ENCODE results near the gene CMPK2. TPM values are rescaled to one million over a fixed set of nuclear protein-coding genes. Genes with fewer than 3 reads are reported as not detected.
A peak's percentile ranks its signal among the peaks of the same experiment; 100 is the strongest.
"Not testable (repeated sequence)": the region's sequence is repeated elsewhere in the genome, so short reads cannot be mapped to it uniquely, and the experiment has no call there.

The CMPK2 gene, protein sequence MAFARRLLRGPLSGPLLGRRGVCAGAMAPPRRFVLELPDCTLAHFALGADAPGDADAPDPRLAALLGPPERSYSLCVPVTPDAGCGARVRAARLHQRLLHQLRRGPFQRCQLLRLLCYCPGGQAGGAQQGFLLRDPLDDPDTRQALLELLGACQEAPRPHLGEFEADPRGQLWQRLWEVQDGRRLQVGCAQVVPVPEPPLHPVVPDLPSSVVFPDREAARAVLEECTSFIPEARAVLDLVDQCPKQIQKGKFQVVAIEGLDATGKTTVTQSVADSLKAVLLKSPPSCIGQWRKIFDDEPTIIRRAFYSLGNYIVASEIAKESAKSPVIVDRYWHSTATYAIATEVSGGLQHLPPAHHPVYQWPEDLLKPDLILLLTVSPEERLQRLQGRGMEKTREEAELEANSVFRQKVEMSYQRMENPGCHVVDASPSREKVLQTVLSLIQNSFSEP
- 3.1 TPM for polyA plus RNA-seq (ENCODE audit: insufficient read length)

DNA sequence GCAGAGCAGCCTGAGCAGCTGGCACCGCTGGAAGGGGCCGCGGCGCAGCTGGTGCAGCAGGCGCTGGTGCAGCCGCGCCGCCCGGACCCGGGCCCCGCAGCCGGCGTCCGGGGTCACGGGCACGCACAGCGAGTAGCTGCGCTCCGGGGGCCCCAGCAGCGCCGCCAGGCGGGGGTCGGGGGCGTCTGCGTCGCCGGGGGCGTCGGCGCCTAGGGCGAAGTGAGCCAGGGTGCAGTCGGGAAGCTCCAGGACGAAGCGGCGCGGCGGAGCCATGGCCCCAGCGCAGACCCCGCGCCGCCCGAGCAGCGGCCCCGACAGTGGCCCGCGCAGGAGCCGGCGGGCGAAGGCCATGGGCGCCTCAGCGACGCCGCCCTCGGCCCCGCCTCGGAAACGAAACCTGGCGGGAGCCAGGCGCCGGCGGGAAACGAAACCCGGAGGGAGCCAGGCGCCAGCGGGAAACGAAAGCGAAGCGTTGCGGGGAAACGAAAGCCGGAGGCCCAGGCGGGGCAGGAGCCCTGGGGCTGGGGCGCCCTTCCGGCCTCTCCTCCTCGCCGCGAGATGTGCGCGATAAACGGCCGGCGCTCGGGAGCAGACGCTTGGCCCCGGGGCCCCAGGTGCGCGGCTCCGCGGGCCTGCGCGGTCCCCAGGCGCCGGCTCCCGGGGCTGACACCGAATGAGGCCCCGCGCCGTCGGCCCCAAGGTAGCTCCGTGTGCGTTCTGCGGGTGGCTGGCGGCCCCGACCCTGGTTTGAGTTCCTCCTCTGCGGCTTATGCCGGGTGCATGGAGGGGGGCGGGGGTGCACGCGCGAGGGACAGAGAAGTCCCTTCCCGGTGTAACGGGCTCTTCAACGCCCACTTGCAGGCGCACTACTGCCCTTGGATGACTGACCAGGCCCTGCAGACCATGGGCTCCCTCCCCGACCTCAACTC lies at the start of gene CMPK2:
CMPK2 (minus strand) TSS at position 562 of the 929 bp plus-strand sequence; CDS start at position 351, 211 bp downstream.
- no peak for DNase-seq (ENCODE audit: low read depth)

DNA sequence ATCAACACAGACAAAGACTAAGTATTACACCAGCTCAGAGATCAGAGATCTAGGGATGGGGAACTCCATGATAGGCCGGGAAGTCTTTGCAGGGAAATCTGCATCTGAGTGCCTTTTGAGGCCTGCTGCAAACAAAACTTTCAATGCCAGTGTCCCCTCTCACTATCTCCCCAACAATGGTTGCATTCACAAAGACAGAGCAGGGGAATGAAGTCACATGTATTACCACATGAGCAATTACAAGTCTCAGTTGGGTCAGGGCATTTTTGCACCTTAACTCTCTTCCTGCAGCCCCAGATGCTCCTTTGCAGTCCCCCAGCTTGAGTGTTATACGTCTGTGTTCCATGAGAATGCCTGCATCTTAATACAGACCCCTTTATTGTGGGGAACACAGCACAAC lies 49.7 kb upstream of the CMPK2 start:
- DNase-seq (ENCODE audit: low read depth), result no peak

DNA sequence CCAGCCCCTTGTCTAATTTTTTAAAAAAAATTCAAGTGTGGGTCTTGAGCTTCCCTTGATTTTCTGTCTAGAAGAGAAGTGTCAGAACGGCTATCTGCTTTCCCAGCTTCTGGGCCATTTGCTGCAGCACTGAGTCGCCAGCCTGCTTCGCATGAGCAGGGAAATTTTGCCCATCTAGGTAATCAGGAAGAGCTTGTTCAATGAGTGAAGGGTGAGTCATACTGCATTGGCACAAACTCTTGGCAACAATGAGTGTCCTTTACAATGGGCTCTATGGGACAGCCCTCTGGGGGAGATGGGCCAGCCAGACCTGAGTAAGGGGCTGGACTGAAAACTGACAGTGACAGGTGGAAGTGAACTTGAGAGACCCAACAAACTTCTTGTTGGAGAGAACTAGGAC lies 49.1 kb upstream of the CMPK2 start:
- DNase-seq (ENCODE audit: low read depth), result no peak

DNA sequence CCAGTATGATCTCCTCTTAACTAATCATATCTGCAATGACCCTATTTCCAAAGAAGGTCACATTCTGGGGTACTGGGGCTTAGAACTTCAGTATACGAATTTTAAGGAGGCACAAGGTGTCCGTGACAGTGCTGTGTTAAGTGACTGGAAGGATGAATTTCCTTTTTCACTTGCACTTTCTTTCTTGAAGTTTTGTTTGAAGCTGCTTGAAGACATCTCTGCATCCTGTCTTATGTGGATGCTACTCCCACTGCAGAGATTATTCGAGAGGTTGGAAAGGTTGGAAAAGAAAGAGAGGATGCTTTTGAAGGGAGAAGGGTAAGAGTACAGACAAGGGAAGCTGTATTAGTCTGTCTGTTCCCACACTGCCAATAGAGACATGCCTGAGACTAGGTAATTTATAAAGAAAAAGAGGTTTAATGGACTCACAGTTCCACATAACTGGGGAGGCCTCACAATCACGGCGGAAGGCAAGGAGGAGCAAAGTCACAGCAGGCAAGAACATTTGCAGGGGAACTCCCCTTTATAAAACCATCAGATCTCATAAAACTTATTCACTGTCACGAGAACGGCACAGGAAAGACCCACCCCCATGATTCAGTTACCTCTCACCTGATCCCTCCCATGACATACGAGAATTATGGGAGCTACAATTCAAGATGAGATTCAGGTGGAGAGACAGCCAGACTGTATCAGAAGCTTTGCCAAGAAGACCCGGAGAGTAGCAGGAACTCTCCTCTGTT lies 47.9 kb upstream of the CMPK2 start:
- DNase-seq (ENCODE audit: low read depth), result no peak

DNA sequence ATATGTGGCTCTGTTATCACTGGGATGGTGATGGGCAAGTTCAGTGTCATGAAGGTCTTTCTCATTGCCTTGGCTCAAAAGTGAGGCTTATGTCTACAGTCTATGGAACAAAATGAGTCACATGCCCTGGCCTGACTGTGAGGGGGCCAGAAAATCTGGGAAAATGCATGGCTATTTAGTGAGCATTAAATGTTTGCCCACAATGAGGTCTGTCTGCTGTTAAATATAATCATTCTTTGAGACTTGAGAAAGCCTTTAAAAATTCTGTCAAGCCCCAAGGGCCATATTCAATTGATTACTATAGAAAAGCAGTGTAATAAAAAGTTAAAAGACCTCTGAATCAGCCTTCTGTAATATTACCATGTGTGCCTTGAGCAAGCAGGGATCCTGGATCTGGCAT lies 46.0 kb upstream of the CMPK2 start:
- no peak for DNase-seq (ENCODE audit: low read depth)

DNA sequence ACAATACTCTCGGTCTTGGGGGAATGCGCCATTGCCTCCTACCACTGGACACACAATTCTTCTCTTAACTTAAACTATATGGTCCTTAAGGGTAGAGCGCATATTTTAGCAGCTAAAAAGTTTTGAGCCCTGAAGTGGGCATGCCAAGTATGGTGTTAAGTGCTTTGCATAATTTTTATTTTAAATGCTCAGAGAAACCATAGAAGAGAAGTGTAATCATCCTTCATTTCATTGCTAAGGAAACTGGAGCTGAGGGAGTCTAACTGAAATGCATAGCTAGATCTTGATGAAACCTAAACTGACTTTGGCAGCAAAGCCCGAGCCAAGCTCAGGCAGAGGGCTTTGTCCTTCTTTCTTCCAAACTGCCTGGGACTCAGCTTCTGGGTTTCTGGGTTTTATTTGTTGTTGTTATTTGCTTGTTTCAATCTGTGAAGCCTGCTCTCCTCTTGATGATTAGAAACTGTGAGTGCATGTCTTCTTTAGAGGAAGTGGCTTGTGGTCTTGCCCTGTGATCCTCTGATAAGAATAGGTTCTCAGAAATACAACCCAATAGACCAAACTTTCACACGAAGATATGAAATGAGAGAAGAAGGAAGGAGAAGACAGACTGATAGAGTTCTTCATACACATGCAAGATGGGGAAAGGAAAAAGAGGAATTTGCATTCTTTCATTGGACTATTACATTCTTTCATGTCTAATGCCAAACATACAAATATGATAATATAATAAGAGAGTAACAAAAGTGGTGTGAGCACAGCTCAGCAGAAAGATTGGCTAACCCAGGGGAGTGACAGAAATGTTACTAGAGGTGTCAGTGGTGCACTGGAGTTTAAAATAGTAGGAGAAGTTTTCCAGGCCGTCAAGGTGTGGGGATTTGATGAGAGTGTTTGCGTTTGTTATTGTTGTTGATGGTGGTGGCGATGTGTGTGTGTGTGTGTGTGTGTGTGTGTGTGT lies 44.0 kb upstream of the CMPK2 start:
- no peak for DNase-seq (ENCODE audit: low read depth)

DNA sequence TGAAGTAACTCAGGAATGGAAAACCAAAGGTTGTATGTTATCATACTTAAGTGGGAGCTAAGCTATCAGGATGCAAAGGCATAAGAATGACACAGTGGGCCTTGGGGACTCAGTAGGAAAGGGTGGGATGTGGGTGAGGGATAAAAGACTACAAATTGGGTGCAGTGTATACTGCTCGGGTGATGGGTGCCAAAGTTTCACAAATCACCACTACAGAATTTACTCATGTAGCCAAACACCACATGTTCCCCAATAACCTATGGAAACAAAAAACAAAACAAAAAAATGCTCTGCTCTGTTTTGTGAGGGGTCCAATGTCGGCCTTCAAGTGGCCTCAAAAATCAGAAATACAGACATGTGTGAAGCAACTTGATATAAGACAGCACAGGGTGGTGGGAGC lies 42.6 kb upstream of the CMPK2 start:
- no peak for DNase-seq (ENCODE audit: low read depth)

DNA sequence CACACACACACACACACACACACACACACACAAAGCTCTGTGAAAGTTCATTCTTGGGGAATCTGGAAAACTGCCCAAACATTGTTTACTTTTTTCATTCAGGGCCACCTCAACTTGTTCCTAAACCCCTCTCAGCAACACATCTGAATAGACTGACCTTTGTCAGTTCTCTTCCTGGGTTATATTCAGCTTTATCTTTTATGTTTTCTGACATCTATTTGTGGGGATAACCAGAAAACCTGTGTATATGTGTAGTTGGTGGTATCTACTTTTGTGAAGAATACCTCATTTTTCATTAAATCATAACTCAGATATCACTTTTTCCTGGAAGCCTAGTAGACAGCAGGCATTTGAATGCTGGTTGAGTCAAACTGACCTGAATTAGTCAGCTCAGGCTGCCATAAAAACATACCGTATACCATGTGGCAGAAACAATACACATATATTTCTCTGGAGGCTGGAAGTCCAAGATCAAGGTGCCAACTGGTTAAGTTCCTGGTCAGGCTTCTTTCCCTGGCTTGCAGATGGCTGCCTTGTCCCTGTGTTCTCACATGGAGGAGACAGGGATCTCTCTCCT lies 40.5 kb upstream of the CMPK2 start:
- no peak for DNase-seq (ENCODE audit: low read depth)

DNA sequence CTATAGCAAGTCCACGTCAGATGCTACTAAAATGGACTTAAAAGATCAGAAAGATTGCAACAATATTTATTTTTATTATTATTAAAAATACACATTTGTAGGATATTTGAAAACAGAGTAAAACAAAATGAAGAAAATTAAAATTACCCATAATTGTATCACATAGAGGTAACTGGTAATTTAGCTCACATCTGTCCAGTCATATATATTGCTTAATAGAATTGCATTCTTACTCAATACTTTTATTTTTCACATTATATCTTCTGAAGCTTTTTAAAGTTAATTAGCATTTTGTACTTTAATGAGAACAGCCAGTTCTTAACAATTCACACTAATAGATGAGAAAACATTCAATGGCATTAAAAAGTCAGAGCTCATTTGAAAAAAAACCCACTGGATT lies 40.0 kb upstream of the CMPK2 start:
- no peak for DNase-seq (ENCODE audit: low read depth)

DNA sequence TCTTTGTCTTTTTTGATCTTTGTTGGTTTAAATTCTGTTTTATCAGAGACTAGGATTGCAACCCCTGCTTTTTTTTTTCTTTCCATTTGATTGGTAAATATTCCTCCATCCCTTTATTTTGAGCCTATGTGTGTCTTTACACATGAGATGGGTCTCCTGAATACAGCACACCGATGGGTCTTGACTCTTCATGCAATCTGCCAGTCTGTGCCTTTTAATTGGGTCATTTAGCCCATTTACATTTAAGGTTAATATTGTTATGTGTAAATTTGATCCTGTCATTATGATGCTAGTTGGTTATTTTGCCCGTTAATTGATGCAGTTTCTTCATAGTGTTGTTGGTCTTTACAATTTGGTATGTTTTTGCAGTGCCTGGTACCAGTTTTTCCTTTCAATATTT lies 36.9 kb upstream of the CMPK2 start:
- not testable (repeated sequence) for DNase-seq (ENCODE audit: low read depth)

DNA sequence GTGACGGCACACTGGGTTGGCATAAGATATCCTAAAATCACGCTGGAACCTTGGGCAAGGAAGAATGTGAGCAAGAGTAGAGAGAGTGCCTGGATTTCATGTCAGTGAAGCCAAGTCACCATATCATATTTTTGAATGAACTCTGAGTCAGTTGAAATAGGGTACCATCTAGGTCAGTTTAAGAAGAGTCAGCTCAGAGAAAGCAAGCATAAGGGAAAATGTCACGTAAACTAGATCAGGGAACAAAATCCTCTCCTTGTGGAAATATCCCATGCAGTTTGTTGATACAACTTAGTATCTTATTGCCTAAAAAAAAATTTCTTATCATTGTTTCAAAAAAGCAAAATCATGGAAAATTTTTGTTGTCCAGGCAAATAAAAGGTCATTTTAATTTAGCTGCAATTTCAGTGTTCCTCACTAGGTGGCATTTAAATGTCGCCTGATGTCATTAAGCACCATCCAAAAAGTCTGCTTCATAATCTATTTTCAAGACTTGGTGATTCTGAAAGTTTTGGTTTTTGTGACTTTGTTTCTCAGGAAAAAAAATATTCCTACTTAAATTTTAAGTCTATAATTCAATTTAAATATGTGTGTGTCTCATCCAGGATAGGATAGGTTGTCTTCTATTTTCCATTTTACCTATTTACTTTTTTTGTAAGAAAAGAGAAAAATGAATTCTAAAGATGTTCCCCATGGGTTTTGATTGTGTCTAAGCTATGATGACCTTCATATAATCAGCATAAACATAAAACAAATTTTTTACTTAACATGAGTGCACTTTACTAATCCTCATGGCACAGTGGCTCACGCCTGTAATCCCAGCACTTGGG lies 31.4 kb upstream of the CMPK2 start:
- peak; percentile 50 for DNase-seq (ENCODE audit: low read depth)

DNA sequence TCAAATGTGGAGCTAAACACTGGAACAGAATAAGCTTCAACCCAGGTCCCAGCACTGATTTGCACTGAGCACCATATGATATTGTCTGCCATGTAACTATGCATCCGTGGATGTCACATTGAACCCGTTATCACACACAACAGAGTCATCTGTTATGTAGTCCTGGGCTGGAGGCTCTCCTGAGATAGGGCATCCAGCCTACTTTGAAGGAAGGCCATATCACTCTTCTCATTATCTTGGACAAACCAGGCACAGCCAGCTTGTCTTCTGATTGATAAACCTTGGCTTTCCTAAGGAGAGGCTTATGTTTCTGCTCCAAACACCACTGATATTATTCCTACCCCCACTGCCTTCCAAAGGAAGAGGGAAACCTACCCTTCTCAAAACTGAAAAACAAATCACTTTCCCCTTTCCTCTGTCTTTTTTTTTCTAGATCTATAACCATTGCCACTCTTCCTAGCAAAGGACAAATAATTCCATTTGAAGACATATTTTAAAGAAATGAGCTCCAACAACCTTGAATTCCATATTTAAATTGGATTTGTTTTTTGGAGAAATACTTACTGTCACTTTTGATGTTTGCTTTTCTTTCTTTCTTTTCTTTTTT lies 28.3 kb upstream of the CMPK2 start:
- no peak for DNase-seq (ENCODE audit: low read depth)

DNA sequence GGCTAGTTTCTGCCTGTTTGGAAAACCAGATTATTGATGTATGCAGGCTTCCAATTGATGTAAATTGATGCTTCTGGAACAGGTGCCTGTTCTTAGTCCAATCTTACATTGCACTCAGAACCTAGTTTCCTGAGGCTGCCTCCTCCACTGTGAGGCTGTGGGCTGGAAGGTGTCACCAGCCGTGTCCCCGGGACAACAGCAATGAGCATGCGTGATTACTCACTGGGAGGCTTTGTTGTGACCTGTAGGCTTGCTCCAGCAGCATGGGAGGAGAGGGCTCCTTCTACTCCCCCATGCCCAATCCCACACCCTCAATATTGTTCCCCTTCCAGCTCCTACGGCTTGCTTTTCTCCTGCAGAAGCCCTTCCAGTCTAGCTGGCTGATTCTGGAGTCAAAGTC lies 23.0 kb upstream of the CMPK2 start:
- no peak for DNase-seq (ENCODE audit: low read depth)

DNA sequence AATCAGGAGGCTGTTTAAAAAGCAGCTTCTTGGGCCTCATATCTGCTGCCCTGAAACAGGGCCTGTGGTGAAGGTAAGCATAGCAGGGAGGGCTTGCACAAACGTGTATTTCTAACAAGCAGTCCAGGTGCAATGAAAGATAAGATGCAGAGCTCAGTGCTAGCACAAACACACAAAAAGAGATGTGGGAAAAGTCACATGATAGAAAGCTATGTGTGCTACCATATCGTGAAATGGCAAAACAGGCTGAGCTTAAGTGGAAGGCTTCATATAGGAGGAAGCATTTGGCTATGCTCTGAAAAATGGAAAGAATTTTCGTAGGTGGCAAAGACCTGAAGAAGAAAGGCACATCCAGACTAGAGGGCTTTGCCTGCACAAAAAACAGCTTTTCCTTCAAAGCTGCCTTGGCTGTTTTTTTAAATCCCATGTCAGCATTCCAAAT lies 22.1 kb upstream of the CMPK2 start:
- no peak for DNase-seq (ENCODE audit: low read depth)

DNA sequence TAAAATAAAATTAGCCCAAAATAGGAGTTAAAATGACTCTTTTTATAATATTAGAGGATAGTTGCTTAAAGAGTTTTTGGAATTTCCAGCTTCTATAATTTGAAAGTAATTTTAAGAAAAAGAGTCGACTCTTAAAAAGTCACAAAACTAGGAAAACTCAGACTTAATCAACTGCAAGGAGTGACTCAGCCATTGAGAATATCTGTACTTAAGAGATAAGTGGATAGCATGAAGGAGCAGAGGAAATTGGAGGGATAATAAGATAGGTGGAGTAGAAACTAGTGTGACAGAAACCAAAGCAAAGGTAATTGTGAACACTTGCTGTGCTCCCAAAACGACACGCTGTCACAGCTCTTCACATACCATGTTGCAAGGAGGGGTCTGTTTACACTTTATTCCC lies 20.3 kb upstream of the CMPK2 start:
- no peak for DNase-seq (ENCODE audit: low read depth)

DNA sequence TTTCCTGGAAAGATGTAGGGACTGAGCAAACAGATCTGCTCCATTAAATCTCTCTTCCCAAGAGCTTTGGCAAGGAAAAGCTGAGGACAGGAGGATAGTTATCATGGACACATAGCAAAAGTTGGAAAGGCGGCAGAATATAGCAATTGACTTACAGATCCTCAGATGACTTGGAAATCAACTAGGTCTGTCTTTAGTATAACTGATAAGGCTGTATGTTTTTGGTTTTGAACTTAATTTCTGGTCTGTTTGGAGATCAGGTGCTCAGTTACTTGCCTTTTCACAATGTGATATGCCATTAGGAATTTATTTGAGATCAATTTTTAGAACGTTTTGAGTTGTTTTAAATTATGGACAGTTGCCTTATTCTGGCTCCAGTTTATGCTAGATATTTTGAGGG lies 19.8 kb upstream of the CMPK2 start:
- no peak for DNase-seq (ENCODE audit: low read depth)

DNA sequence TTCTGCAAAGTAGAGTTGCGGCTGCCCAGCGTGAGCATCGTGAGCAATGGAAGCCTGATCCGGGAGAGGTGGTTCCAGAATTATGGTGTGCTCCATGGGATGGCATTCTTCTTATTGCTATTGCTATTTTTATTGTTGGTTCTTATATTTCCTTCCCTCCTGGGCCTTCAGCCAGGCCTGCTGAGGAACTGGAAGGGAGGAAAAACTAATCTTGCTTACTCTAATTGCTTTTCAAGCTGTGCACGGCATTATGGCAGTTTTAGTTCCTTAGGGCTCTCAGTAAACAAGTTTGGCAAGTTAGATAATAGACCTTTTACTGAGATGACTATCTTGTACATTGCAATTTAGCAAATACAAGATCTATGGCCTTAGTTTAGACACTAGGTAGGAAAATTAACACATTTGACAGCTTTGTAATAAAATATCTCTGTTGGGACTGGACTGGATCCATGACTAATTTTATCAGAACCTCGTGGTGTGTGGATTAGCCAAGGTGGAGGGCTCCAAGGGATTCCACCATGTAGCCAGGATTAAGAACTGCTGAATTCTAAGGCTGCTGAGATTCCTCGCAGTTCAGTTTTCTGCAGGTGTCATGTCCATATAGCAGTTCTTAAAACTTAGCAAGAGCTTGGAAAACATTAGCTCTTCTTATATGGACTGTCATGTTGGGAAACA lies 17.9 kb upstream of the CMPK2 start:
- DNase-seq (ENCODE audit: low read depth), result no peak

DNA sequence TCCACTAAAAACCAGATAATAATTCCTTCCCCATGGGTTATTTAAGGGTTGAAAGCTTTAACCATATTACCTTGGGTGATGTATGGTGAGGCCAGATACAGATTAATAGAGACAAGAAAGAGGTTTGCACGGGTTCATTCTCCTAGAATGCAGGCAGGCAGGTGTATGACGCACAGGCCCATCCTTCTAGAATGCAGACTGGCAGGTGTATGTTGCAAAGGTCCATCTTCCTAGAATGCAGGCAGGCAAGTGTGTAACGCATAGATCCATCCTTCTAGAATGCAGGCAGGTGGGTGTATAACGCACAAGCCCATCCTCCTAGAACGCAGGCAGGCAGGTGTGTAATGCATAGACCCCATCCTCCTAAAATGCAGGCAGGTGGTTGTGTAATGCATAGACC lies 15.8 kb upstream of the CMPK2 start:
- no peak for DNase-seq (ENCODE audit: low read depth)

All from forelimb muscle (tissue), 1 donor.